Heart right ventricle (tissue), 16 donors: ENCODE measurements around the gene LGALS9B. TPM values are rescaled to one million over a fixed set of nuclear protein-coding genes. Genes with fewer than 3 reads are reported as not detected.
"Not testable (repeated sequence)": the region's sequence is repeated elsewhere in the genome, so short reads cannot be mapped to it uniquely, and the experiment has no call there.

Experiments
- ATAC-seq, 8 donors: fragments of 200-7000 bp; cut with Tn5 transposase; one replicate each; pipeline ENCODE4 v1.9.1; 2020; ENCODE audit warnings: mild to moderate bottlenecking in 8 of 8, moderate library complexity in 8 of 8, moderate number of reproducible peaks in 1 of 8
- DNase-seq, 2 donors: peaks; one replicate each; pipeline ENCODE4 v3.0.0-alpha.2; 2020
- H3K27ac ChIP-seq, 10 donors: fragments of 200-600 bp; sonication (generic) in 2 of 10; one replicate each; pipeline versions ENCODE4 v1.5.0 to v1.8.0; 2020 to 2022; ENCODE audit warnings: mild to moderate bottlenecking in 3 of 10
- H3K27me3 ChIP-seq, 7 donors: fragments of 200-600 bp; one replicate each; pipeline ENCODE4 v1.8.0; 2021 to 2022; ENCODE audit warnings: mild to moderate bottlenecking in 2 of 7
- H3K36me3 ChIP-seq, 9 donors: fragments of 200-600 bp; sonication (generic) in 1 of 9; one replicate each; pipeline versions ENCODE4 v1.5.0 to v1.8.0; 2020 to 2022; ENCODE audit warnings: mild to moderate bottlenecking in 2 of 9
- H3K4me1 ChIP-seq, 9 donors: fragments of 200-600 bp; sonication (generic) in 1 of 9; one replicate each; pipeline versions ENCODE4 v1.5.0 to v1.8.0; 2020 to 2022; ENCODE audit warnings: mild to moderate bottlenecking in 4 of 9
- H3K4me3 ChIP-seq, 10 donors: fragments of 200-600 bp; sonication (generic) in 2 of 10; one replicate each; pipeline versions ENCODE4 v1.5.0 to v1.8.0; 2020 to 2022; ENCODE audit warnings: mild to moderate bottlenecking in 7 of 10, moderate library complexity in 2 of 10
- H3K9me3 ChIP-seq, 11 donors: fragments of 200-600 bp in 10 of 11; sonication (generic) in 2 of 11; one replicate each; pipeline versions ENCODE4 v1.5.0 to v1.8.0; 2013 to 2022; ENCODE audit warnings: mild to moderate bottlenecking in 2 of 11, control low read depth in 1 of 11, moderate library complexity in 1 of 11
- WGBS, 2 donors: extraction: QIAGEN DNeasy Blood & Tissue Kit; methylation state at CpG; one replicate each; pipeline ENCODE4 v1.1.7; 2013; ENCODE audit warnings: inconsistent platforms in 1 of 2; 5-methylcytosine and 5-hydroxymethylcytosine counted together
- intact Hi-C, 10 donors: fragments of 100-400 bp; cut with DNase I; formaldehyde crosslinking; loops; one replicate each; pipeline versions ENCODE4 v1.11.1 to v1.14.2; 2022
- polyA plus RNA-seq, 2 donors: library from polyadenylated mRNA; stranded (reverse); fragments of 200-250 nt; gene quantifications; one replicate each; pipeline ENCODE4 v1.2.3, GENCODE V29; 2013
- total RNA-seq, 10 donors: library from RNA; stranded (reverse); fragmentation: NEBNext Ultra II Directional in 3 of 10; extraction: Animal tissue kit (Norgen Biotek cat#: 25700) in 3 of 10; gene quantifications; one replicate each; pipeline versions ENCODE4 v1.2.1 to v1.2.4, GENCODE V29; 2021 to 2023
- donor health status: Arrhythmogenic right ventricular cardiomyopathy.
- donor health status: ischemic (EF 13 %, LVEDD 7.1; RV severe dilation, severe dysfunction).
- donor health status: healthy with polysubstance abuse.
- donor health status: DM: no; HTN: yes; CAD: no.
- donor health status: DM: no; HTN: no; CAD: no.
- donor health status: ischemic (EF 25% LVEDD 6.9; RV normal size, moderate dysfunction).
- donor health status: ischemic (EF 25% LVEDD 5.7; RV mildly dilated, moderate dysfunction).
- donor health status: healthy.
- donor health status: DM: yes; HTN: yes; CAD: no.
- donor health status: Ischemic cardiomyopathy.
- donor health status: ischemic (EF 35%, LVEDD 5.7; RV mildly dilated, moderate dysfunction).
- donor health status: nonischemic (EF 11% LVEDD 7.7; RV severe dilation, severe dysfunction).
- donor health status: DM: yes; HTN: yes; CAD: no.
- donor health status: PGD.
- donor health status: ischemic (EF 29% LVEDD 5.4; RV normal size, mild dysfunction).
- donor health status: nonischemic (EF 23%, LVEDD 6.1; RV moderate dilation, normal function).

Gene LGALS9B
- total and polyA plus RNA-seq, 12 donors, result not detected

GRCh38 chr17:20466553-20466952 lies 786 bp downstream of the LGALS9B start:
- WGBS, 2 donors, result 82 to 83% methylated on average over 2 of the region's 5 CpGs

GRCh38 chr17:20465535-20465934 lies 1.8 kb downstream of the LGALS9B start:
- peak in 6 of 8 donors; percentile 45 to 76 (median 74) for ATAC-seq
- H3K9me3 ChIP-seq, DNase-seq, H3K36me3 ChIP-seq, H3K27ac ChIP-seq, H3K27me3 ChIP-seq, H3K4me3 ChIP-seq, intact Hi-C loops, H3K4me1 ChIP-seq: not testable (repeated sequence)
- WGBS, 2 donors, result 48 to 63% methylated on average over 7 of the region's 12 CpGs

More at GRCh38 chr17:20466553-20466952, 786 bp downstream of the LGALS9B start:
- intact Hi-C loops, H3K36me3 ChIP-seq, H3K4me1 ChIP-seq, H3K4me3 ChIP-seq, ATAC-seq, H3K9me3 ChIP-seq, DNase-seq, H3K27ac ChIP-seq, H3K27me3 ChIP-seq: not testable (repeated sequence)

DNA sequence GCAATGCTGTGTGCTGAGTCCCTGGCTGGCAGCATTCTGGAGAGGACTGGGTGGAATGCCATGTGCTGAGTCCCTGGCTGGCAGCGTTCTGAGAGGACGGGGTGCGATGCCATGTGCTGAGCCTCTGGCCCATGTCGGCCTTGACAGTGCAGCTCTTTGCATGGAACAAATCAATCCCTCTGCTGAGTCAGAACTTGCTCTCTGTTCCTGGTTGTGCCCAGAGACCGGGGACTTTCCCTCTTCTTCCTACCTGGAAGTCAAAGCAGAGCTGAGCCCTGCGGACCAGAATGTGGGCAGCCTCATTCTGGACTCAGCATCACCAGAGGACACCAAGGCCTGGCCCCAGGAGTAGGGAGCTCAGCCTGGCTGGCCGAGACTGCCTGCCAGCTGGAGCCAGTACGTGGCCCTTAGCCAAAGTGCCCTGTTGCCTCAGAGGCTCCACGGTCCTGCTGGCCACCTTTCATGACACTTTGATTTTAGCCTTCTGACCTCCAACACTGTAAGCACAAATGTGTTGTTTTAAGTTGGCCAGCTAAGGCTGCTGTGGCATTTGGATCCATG lies 2.4 kb downstream of the LGALS9B start:
- peak in 2 of 8 donors; percentile 46 to 68 for ATAC-seq
- H3K36me3 ChIP-seq, DNase-seq, intact Hi-C loops, H3K27me3 ChIP-seq, H3K4me1 ChIP-seq, H3K9me3 ChIP-seq, H3K4me3 ChIP-seq, H3K27ac ChIP-seq: not testable (repeated sequence)
- 70 to 91% methylated on average over 4 to 5 of the region's 9 CpGs for WGBS, 2 donors

DNA sequence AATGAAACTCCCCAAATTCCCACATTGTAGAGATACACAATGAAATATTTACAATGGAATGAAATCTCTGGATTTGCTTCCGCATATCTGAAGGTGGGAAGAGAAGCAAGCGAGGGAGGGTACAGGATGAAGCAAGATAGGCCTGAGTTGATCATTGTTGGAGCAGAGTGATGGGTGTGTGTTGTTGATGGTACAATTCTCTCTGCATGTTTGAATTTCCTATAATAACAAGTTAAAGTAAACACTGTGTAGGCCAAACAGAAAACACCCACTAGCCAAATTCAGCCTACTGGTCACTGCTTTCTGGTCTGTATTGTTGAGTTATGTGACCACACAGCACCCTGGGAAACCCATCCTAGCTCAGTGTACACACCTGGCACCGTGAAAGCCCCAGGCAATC lies 5.2 kb downstream of the LGALS9B start:
- H3K9me3 ChIP-seq, H3K27ac ChIP-seq, H3K4me1 ChIP-seq, H3K4me3 ChIP-seq, DNase-seq, H3K36me3 ChIP-seq, ATAC-seq, intact Hi-C loops, H3K27me3 ChIP-seq: not testable (repeated sequence)
- no CpG with 5 or more reads among the region's 3 CpGs for WGBS, 2 donors

GRCh38 chr17:20457848-20458381 lies 9.4 kb downstream of the LGALS9B start:
- ATAC-seq, H3K9me3 ChIP-seq, H3K27me3 ChIP-seq, H3K4me1 ChIP-seq, H3K4me3 ChIP-seq, DNase-seq, H3K27ac ChIP-seq, H3K36me3 ChIP-seq, intact Hi-C loops: not testable (repeated sequence)
- WGBS, 2 donors, result 74 to 78% methylated on average over 5 of the region's 10 CpGs

- intact Hi-C loops, H3K9me3 ChIP-seq, H3K27ac ChIP-seq, ATAC-seq, DNase-seq, H3K27me3 ChIP-seq, H3K4me3 ChIP-seq, H3K4me1 ChIP-seq, H3K36me3 ChIP-seq: not testable (repeated sequence)
- WGBS, 2 donors, result no CpG with 5 or more reads among the region's 10 CpGs
Measured at GRCh38 chr17:20455106-20455505, 12.2 kb downstream of the LGALS9B start.

- H3K27me3 ChIP-seq, H3K36me3 ChIP-seq, DNase-seq, H3K4me3 ChIP-seq, ATAC-seq, H3K4me1 ChIP-seq, H3K9me3 ChIP-seq, H3K27ac ChIP-seq, intact Hi-C loops: not testable (repeated sequence)
- WGBS, 2 donors, result 87 to 94% methylated on average over 2 to 4 of the region's 11 CpGs
Measured at GRCh38 chr17:20453820-20454434, 13.4 kb downstream of the LGALS9B start.

DNA sequence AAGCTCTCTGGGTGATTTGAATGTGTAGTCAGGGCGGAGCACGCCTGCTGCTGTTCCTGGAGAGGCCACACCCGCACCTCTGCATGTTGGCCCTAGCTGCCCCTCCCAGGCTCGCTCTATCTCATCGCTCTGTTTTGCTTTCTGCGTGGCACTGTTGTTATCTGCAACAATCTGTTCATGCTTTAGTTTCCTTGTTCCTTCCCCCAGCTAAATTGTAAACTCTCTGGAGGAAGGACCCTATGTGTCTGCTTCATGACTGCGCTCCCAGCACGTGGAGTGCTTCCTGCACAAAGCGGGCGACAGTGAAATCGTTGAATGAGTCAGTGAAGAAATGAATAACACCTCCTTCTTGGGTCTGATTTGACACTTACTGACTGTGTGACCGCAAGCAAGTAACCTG lies 16.5 kb downstream of the LGALS9B start:
- H3K27me3 ChIP-seq, H3K4me3 ChIP-seq, H3K4me1 ChIP-seq, intact Hi-C loops, DNase-seq, ATAC-seq, H3K9me3 ChIP-seq, H3K27ac ChIP-seq, H3K36me3 ChIP-seq: not testable (repeated sequence)
- 53 to 65% methylated on average over 5 to 10 of the region's 12 CpGs for WGBS, 2 donors

DNA sequence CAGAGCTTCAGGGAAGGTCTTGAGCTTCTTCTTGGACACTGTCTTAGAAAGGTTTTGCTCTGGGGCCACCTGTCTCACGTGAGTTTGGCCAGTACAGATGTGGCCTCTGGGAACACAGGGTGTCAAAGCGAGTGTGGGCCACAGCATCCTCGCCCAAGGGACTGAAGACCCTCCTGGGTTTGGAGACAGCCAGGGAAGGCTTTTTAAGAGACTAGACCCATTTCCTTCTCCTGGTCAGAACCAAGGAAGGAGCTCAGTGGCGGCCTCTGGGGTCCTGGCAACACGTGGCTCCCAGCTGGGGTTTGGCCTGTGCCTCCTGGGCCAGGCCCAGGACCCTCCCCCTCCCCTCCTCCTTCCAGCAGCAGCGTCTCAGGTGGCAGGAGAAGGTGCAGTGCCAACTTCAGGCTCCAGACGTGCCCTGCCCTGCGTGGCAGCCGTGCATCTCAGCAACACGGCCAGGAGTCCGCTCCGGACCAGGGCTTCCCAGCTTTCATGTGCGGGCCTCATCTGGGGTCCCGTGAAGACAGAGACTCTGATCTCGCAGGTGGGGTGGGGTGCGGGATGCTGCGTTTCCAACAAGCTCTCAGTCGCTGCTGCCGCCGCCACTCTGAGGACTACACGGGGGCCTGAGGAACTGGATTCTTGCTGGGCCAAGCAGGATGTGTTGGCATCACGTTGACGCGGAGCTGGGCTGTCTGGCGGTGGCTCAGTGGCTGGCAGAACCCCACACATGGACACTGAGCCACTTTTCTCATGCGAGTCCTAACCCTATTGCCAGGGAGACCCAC lies 19.6 kb downstream of the LGALS9B start:
- H3K36me3 ChIP-seq, intact Hi-C loops, ATAC-seq, H3K4me1 ChIP-seq, H3K27me3 ChIP-seq, H3K9me3 ChIP-seq, DNase-seq, H3K4me3 ChIP-seq, H3K27ac ChIP-seq: not testable (repeated sequence)
- 89 to 91% methylated on average over 23 to 25 of the region's 26 CpGs for WGBS, 2 donors
